HG02588 (cell line): Measurements from ENCODE around the gene SLC16A3.

Experiments used
- ATAC-seq: cut with Tn5 transposase; IDR thresholded peaks from one replicate; pipeline ENCODE4 v1.9.1; 2021; ENCODE audit warnings: mild to moderate bottlenecking, moderate library complexity; ENCODE audit not compliant: unreplicated experiment

Gene SLC16A3

GRCh38 chr17:82221341-82221902 lies 7.4 kb upstream of the SLC16A3 start:
- ATAC-seq: no peak

GRCh38 chr17:82222816-82223215 lies 6.0 kb upstream of the SLC16A3 start:
- no peak for ATAC-seq

- ATAC-seq: no peak
Observed at GRCh38 chr17:82223517-82223916, 5.3 kb upstream of the SLC16A3 start.

- ATAC-seq: no peak
Observed at GRCh38 chr17:82224666-82225065, 4.2 kb upstream of the SLC16A3 start.

- ATAC-seq: no peak
Observed at GRCh38 chr17:82225368-82226029, 3.3 kb upstream of the SLC16A3 start.

GRCh38 chr17:82226146-82226808 lies 2.6 kb upstream of the SLC16A3 start:
- no peak for ATAC-seq

GRCh38 chr17:82226809-82227628 lies 1.8 kb upstream of the SLC16A3 start:
- no peak for ATAC-seq

- ATAC-seq: no peak
Observed at GRCh38 chr17:82227629-82228277, 1.1 kb upstream of the SLC16A3 start.

GRCh38 chr17:82228278-82228841 lies 482 bp upstream of the SLC16A3 start:
- peak; percentile 22 for ATAC-seq

GRCh38 chr17:82229698-82230608 lies 1.1 kb downstream of the SLC16A3 start:
- ATAC-seq: no peak

GRCh38 chr17:82230609-82231311 lies 1.9 kb downstream of the SLC16A3 start:
- ATAC-seq: peak; percentile 28

GRCh38 chr17:82231312-82231561 lies 2.4 kb downstream of the SLC16A3 start:
- no peak for ATAC-seq

GRCh38 chr17:82231562-82232321 lies 2.9 kb downstream of the SLC16A3 start:
- no peak for ATAC-seq

- ATAC-seq: no peak
Observed at GRCh38 chr17:82232322-82232820, 3.5 kb downstream of the SLC16A3 start.

- no peak for ATAC-seq
Observed at GRCh38 chr17:82232876-82233785, 4.3 kb downstream of the SLC16A3 start.

- no peak for ATAC-seq
Observed at GRCh38 chr17:82234211-82235055, 5.6 kb downstream of the SLC16A3 start.
